BLaER1 (cell line): ENCODE measurements around the gene XIRP2.

Experiments used
- H3K27ac ChIP-seq: shearing (Covaris generic); formaldehyde crosslinking; 2 replicates; pipeline ENCODE4 v1.8.1; 2022
- H3K27me3 ChIP-seq: shearing (Covaris generic); formaldehyde crosslinking; 2 replicates; pipeline ENCODE4 v1.8.1; 2022
- H3K36me3 ChIP-seq: shearing (Covaris generic); formaldehyde crosslinking; 2 replicates; pipeline ENCODE4 v1.8.1; 2022
- H3K4me1 ChIP-seq: shearing (Covaris generic); formaldehyde crosslinking; 2 replicates; pipeline ENCODE4 v1.8.1; 2022
- H3K4me2 ChIP-seq: shearing (Covaris generic); formaldehyde crosslinking; 2 replicates; pipeline ENCODE4 v1.8.1; 2022
- H3K4me3 ChIP-seq: shearing (Covaris generic); formaldehyde crosslinking; 2 replicates; pipeline ENCODE4 v1.8.1; 2022
- H3K9ac ChIP-seq: shearing (Covaris generic); formaldehyde crosslinking; 2 replicates; pipeline ENCODE4 v1.8.1; 2022
- H3K9me3 ChIP-seq: shearing (Covaris generic); formaldehyde crosslinking; 2 replicates; pipeline ENCODE4 v1.8.1; 2022
- H4K20me1 ChIP-seq: shearing (Covaris generic); formaldehyde crosslinking; 2 replicates; pipeline ENCODE4 v1.8.1; 2022
- Cebpa-rat ChIP-seq: shearing (Covaris generic); IDR thresholded peaks from 2 replicates; pipeline ENCODE4 v1.8.1; 2022

Gene XIRP2

GRCh38 chr2:167144179-167144898, 256.1 kb downstream of the XIRP2 start:
- H3K27ac ChIP-seq = no peak overlapping the region
- no peak overlapping the region for H3K9ac ChIP-seq
- no peaks in the 10 kb centered on the region for H3K4me1 ChIP-seq
- no peaks in the 10 kb centered on the region for H3K36me3 ChIP-seq
- no peaks in the 10 kb centered on the region for H3K9me3 ChIP-seq
- no peak overlapping the region for H3K4me3 ChIP-seq
- no peak for TF ChIP-seq Cebpa-rat
- no peaks in the 10 kb centered on the region for H3K27me3 ChIP-seq
- H3K4me2 ChIP-seq = no peak overlapping the region
- no peaks in the 10 kb centered on the region for H4K20me1 ChIP-seq

- H4K20me1 ChIP-seq = no peaks in the 10 kb centered on the region
- no peak overlapping the region for H3K9ac ChIP-seq
- H3K36me3 ChIP-seq = no peaks in the 10 kb centered on the region
- no peaks in the 10 kb centered on the region for H3K27me3 ChIP-seq
- H3K4me3 ChIP-seq = no peak overlapping the region
- H3K4me2 ChIP-seq = no peak overlapping the region
- no peak for TF ChIP-seq Cebpa-rat
- no peak overlapping the region for H3K27ac ChIP-seq
- no peaks in the 10 kb centered on the region for H3K9me3 ChIP-seq
- H3K4me1 ChIP-seq = no peaks in the 10 kb centered on the region
Observed at GRCh38 chr2:167147271-167147941, 259.1 kb downstream of the XIRP2 start.

DNA sequence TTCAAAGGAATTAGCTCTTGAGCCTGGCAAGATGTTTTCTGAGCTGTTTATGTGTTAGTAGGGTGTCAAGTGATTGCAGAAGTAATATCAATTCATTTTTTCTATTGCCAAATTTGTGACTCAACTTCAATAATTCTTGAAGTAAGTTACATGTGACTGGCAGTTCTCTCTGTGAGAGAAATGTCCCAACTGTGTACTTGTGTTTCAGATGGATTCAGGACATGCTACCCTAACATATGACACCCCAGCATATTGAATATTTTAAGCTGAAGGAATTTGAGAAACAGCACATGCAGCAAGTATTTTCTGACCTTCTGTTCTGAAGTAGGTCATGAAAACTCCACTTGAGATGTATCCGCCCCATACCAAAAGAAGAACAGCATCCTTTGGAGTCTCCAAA, 263.6 kb downstream of the XIRP2 start:
- Histone ChIP-seq H4K20me1 (no peaks in the 10 kb centered on the region), H3K4me2 (no peak overlapping the region), H3K4me1 (no peaks in the 10 kb centered on the region), H3K9me3 (no peaks in the 10 kb centered on the region), H3K27me3 (no peaks in the 10 kb centered on the region), H3K4me3 (no peak overlapping the region), H3K9ac (no peak overlapping the region), H3K36me3 (no peaks in the 10 kb centered on the region), H3K27ac (no peak overlapping the region)
- TF ChIP-seq Cebpa-rat = no peak

DNA sequence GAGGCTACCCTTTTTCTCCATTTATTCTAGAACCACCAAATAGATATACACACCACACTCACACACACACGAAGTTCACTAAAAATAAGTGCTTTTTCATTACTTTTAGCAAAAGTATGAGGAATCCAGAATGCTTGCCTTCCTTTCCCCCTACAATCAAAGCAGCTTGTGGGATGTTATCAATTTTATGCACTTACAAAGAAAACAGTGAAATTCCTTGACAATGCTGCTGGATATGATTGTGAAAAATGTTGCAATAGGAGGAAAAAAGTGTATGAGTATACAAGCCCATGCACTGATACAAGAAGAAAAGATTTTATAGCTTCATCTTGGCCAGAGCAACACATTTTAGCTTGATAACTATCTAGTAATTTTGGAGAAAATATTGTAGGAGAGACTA, 269.2 kb downstream of the XIRP2 start:
- Histone ChIP-seq H4K20me1 (no peaks in the 10 kb centered on the region), H3K4me3 (no peak overlapping the region), H3K27ac (no peak overlapping the region), H3K9me3 (peaks cover 19% of the 10 kb centered on the region), H3K9ac (no peak overlapping the region), H3K4me1 (no peaks in the 10 kb centered on the region), H3K4me2 (no peak overlapping the region), H3K27me3 (no peaks in the 10 kb centered on the region), H3K36me3 (no peaks in the 10 kb centered on the region)
- TF ChIP-seq Cebpa-rat = no peak

GRCh38 chr2:167177196-167177595, 288.9 kb downstream of the XIRP2 start:
- Histone ChIP-seq H3K9ac (no peak overlapping the region), H3K9me3 (peaks cover 14% of the 10 kb centered on the region), H3K4me2 (no peak overlapping the region), H3K4me1 (no peaks in the 10 kb centered on the region), H3K4me3 (no peak overlapping the region), H3K27ac (no peak overlapping the region), H4K20me1 (no peaks in the 10 kb centered on the region), H3K36me3 (no peaks in the 10 kb centered on the region), H3K27me3 (no peaks in the 10 kb centered on the region)
- TF ChIP-seq Cebpa-rat = no peak

DNA sequence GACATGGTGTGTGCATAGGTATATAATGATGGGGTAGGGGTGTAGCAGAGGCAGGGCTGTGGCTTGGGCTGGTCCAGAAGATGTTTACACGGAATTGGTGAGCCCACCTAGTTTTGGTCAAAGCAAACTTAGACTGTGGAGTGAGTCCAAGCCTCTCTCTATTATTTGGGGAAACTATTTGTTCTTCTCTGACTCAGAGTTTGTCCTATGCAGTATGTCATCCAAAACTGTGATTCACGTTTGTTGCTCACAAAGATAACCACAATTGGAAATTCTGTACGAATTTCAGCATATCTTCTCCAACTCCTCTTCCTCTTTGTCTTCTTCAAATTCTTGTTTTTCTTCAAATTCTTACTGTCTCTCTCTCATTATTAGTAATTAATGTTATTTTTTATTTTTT, 292.9 kb downstream of the XIRP2 start:
- Histone ChIP-seq H3K27me3 (no peaks in the 10 kb centered on the region), H4K20me1 (no peaks in the 10 kb centered on the region), H3K4me1 (no peaks in the 10 kb centered on the region), H3K4me2 (no peak overlapping the region), H3K27ac (no peak overlapping the region), H3K36me3 (no peaks in the 10 kb centered on the region), H3K4me3 (no peak overlapping the region), H3K9me3 (no peaks in the 10 kb centered on the region), H3K9ac (no peak overlapping the region)
- TF ChIP-seq Cebpa-rat = no peak

DNA sequence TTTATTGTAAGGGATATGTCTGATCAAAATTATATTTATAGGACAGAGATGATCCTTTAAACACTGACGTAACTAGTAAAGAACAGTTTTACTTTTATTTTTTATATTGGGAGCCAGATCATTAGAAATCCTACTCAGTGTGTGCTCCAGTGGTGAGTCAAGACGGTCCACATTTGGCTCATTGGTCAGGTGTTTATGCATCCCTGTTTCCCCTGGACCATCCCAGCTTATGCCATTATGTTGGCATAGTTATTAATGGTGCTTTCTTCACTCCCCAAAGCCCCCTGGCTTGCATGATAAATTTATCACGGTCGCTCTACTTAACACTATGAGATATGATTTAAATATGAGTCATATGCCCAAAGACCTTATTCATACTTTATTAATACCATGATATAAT, 293.4 kb downstream of the XIRP2 start:
- H3K4me2 ChIP-seq = no peak overlapping the region
- H3K9me3 ChIP-seq = no peaks in the 10 kb centered on the region
- H3K4me1 ChIP-seq = no peaks in the 10 kb centered on the region
- no peak for TF ChIP-seq Cebpa-rat
- no peaks in the 10 kb centered on the region for H3K27me3 ChIP-seq
- no peak overlapping the region for H3K27ac ChIP-seq
- no peaks in the 10 kb centered on the region for H3K36me3 ChIP-seq
- H4K20me1 ChIP-seq = no peaks in the 10 kb centered on the region
- no peak overlapping the region for H3K4me3 ChIP-seq
- H3K9ac ChIP-seq = no peak overlapping the region

DNA sequence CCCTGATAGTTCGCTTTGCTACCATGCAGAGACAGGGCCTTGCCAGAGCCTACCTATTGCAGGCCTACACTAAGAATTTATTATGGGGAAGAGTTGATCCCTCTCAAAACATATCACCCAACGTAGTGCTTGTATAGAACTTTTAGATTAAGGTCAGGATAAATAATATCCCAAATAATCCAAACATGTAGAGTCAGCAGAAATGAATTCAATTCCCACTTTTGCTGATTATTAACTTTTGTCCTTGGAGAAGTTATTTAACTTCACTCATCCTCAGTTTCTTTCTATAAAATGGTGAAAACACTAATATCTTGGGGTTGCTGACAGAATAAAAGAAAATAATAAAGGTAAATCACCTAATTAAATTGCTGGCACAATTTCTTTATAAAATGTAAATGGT, 294.1 kb downstream of the XIRP2 start:
- Histone ChIP-seq H3K27ac (no peak overlapping the region), H3K4me2 (no peak overlapping the region), H3K9ac (no peak overlapping the region), H3K4me1 (no peaks in the 10 kb centered on the region), H4K20me1 (no peaks in the 10 kb centered on the region), H3K36me3 (no peaks in the 10 kb centered on the region), H3K9me3 (no peaks in the 10 kb centered on the region), H3K4me3 (no peak overlapping the region), H3K27me3 (no peaks in the 10 kb centered on the region)
- no peak for TF ChIP-seq Cebpa-rat

DNA sequence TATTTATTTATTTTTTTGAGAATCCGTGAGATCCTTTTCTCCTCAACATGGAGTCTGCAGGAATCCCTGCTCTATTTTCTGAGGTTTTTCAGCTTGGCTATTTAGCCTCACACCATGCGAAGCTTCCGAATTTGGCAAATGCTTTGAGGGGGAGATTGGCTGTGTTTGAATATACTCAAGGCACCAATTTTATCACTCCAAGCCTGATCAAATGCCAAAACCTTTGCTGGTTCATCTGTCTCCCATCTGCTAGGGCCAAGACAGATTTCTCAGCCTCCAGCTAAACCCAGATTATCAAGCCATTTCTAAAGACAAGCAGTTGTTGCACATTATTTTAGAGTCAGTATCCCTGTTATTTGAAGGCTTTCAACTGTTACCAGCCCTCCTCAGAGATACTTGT, 295.7 kb downstream of the XIRP2 start:
- no peak overlapping the region for H3K4me3 ChIP-seq
- no peak for TF ChIP-seq Cebpa-rat
- no peaks in the 10 kb centered on the region for H3K4me1 ChIP-seq
- no peaks in the 10 kb centered on the region for H3K36me3 ChIP-seq
- H3K27me3 ChIP-seq = no peaks in the 10 kb centered on the region
- H3K27ac ChIP-seq = no peak overlapping the region
- H4K20me1 ChIP-seq = no peaks in the 10 kb centered on the region
- H3K4me2 ChIP-seq = no peak overlapping the region
- H3K9me3 ChIP-seq = no peaks in the 10 kb centered on the region
- H3K9ac ChIP-seq = no peak overlapping the region

GRCh38 chr2:167186465-167186864, 298.2 kb downstream of the XIRP2 start:
- Histone ChIP-seq H4K20me1 (no peaks in the 10 kb centered on the region), H3K9ac (no peak overlapping the region), H3K4me2 (no peak overlapping the region), H3K4me3 (no peak overlapping the region), H3K36me3 (no peaks in the 10 kb centered on the region), H3K27ac (no peak overlapping the region), H3K9me3 (no peaks in the 10 kb centered on the region), H3K4me1 (no peaks in the 10 kb centered on the region), H3K27me3 (no peaks in the 10 kb centered on the region)
- no peak for TF ChIP-seq Cebpa-rat
